ENCODE data around the gene APPL2. TPM values are rescaled to one million over a fixed set of nuclear protein-coding genes. Genes with fewer than 3 reads are reported as not detected.

The APPL2 gene, protein sequence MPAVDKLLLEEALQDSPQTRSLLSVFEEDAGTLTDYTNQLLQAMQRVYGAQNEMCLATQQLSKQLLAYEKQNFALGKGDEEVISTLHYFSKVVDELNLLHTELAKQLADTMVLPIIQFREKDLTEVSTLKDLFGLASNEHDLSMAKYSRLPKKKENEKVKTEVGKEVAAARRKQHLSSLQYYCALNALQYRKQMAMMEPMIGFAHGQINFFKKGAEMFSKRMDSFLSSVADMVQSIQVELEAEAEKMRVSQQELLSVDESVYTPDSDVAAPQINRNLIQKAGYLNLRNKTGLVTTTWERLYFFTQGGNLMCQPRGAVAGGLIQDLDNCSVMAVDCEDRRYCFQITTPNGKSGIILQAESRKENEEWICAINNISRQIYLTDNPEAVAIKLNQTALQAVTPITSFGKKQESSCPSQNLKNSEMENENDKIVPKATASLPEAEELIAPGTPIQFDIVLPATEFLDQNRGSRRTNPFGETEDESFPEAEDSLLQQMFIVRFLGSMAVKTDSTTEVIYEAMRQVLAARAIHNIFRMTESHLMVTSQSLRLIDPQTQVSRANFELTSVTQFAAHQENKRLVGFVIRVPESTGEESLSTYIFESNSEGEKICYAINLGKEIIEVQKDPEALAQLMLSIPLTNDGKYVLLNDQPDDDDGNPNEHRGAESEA
- 10 to 100 TPM; 23.8 to 72.3 (median 28.6) TPM for total RNA-seq

DNA sequence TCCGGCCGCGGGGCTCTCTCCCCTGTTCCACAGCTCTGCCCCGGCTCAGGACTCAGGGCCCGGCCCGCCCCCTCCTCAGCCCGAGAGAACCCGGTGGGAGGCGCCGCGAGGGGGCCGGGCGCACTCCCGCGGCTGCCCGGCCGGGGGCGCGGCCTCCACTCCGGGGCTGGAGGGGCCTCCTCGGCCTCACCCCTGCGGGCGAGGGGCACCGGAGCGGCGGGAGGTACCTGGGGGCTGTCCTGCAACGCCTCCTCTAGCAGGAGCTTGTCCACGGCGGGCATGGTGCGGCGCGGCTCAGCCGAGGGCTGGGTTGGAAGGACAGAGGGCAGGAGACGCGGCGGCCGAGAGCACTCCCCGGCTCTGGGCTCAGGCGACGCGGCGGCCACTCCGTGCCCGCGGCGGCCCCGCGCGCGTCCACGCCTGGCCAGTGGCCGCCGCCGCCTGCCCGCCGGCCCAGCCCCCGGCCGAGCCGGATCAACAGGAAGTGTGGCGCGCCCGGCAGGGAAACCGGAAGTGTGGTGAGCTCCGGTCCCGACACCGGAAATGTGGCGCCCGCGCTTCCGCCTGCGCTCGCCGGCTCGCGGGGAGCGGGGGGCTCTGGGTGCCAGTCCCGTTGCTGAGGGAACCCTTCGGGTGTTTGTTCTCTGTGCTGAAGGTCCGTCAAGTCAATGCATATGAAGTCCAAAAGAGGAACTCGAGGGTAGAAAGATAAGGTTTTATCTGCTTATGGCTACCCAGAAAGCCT lies at the start of gene APPL2:
Gene APPL2 (minus strand): TSS at position 443 of the 745 bp plus-strand sequence. CDS start 162 bp downstream, at position 281.
- no peaks in the 10 kb centered on the region for H3K27me3 ChIP-seq
- TF ChIP-seq POLR2A (IDR thresholded peaks at IDR 0.05) (peak in 3 of 4 donors; percentile 77 to 90 (median 88)), EP300 (IDR thresholded peaks at IDR 0.05) (peak in 2 of 4 donors; percentile 61 to 80), POLR2AphosphoS5 (IDR thresholded peaks at IDR 0.05) (peak; percentile 80 to 84)
- TF ChIP-seq, protein P1, sequence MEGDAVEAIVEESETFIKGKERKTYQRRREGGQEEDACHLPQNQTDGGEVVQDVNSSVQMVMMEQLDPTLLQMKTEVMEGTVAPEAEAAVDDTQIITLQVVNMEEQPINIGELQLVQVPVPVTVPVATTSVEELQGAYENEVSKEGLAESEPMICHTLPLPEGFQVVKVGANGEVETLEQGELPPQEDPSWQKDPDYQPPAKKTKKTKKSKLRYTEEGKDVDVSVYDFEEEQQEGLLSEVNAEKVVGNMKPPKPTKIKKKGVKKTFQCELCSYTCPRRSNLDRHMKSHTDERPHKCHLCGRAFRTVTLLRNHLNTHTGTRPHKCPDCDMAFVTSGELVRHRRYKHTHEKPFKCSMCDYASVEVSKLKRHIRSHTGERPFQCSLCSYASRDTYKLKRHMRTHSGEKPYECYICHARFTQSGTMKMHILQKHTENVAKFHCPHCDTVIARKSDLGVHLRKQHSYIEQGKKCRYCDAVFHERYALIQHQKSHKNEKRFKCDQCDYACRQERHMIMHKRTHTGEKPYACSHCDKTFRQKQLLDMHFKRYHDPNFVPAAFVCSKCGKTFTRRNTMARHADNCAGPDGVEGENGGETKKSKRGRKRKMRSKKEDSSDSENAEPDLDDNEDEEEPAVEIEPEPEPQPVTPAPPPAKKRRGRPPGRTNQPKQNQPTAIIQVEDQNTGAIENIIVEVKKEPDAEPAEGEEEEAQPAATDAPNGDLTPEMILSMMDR (IDR thresholded peaks at IDR 0.05) = peak; percentile 37 to 77 (median 66)
- H3K27ac ChIP-seq = peak within 1 kb of the TSS; percentile 95 to 98 (median 96)
- ATAC-seq (ENCODE audit: low FRiP score in 2 of 2) = peak; percentile 95 to 97
- 0% methylated on average over 2 to 35 of the region's 80 CpGs for WGBS, 2 donors
- DNase-seq = peak; percentile 93 to 97
- peak within 1 kb of the TSS; percentile 84 to 96 (median 91) for H3K4me3 ChIP-seq
- peaks cover 0 to 5% (median 0%) of the 10 kb centered on the region in 4 donors for H3K36me3 ChIP-seq
- H3K4me1 ChIP-seq = peaks cover 29 to 42% (median 35%) of the 10 kb centered on the region in 4 donors
- H3K9me3 ChIP-seq = no peaks in the 10 kb centered on the region

DNA sequence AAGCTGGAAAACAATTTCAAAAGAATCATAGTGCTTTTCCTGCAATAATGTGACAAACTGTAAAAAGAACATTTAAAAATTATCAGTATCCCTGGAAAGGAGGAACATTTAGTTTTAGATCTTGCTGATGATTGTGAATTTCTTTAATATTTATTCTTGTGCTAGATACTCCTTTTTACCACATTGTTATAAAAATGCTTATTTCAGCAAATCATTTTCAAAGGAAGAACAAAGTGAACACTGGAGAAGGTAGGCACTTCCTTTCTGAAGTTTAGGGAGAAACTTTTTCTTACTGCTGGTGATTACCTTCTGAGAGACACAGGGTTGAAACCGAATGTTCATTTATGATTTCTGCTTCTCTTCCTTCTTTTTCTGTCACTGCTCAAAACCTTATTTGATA lies 49.4 kb upstream of the APPL2 start:
- Histone ChIP-seq H3K9me3 (no peaks in the 10 kb centered on the region), H3K27ac (no peak overlapping the region), H3K27me3 (no peaks in the 10 kb centered on the region), H3K36me3 (no peaks in the 10 kb centered on the region), H3K4me3 (no peak overlapping the region), H3K4me1 (no peaks in the 10 kb centered on the region)
- TF ChIP-seq POLR2AphosphoS5 (IDR thresholded peaks at IDR 0.05) (no peak), POLR2A (IDR thresholded peaks at IDR 0.05) (no peak), EP300 (IDR thresholded peaks at IDR 0.05) (no peak)
- TF ChIP-seq, protein P1 (IDR thresholded peaks at IDR 0.05) = no peak
- WGBS, 2 donors = 78 to 85% methylated on average over 1 of the region's 1 CpG
- ATAC-seq (ENCODE audit: low FRiP score in 2 of 2) (no peak), DNase-seq (no peak)

DNA sequence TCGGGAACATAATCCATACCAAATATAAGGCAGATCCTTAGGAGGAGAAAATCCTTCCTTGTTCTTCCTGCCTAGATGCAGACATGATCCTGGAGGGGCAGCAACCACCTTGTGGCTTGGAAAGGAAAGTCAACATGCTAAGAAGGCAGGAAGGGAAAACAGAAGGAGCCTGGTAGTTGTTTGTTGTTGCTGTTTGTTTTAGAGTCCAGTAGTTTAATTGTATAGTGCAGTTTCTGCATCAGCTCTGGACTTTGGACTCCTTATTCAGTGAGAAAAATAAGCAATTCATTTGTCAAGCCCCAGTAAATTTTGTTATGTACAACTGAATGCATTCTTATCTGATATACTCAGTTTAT lies 45.7 kb upstream of the APPL2 start:
- TF ChIP-seq POLR2AphosphoS5 (IDR thresholded peaks at IDR 0.05) = no peak
- TF ChIP-seq POLR2A (IDR thresholded peaks at IDR 0.05) = no peak
- TF ChIP-seq, protein P1 (IDR thresholded peaks at IDR 0.05) = no peak
- TF ChIP-seq EP300 (IDR thresholded peaks at IDR 0.05) = no peak
- no peak for ATAC-seq (ENCODE audit: low FRiP score in 2 of 2)
- Histone ChIP-seq H3K36me3 (no peaks in the 10 kb centered on the region), H3K4me1 (no peaks in the 10 kb centered on the region), H3K9me3 (no peaks in the 10 kb centered on the region), H3K27me3 (no peaks in the 10 kb centered on the region), H3K4me3 (no peak overlapping the region), H3K27ac (no peak overlapping the region)
- no peak for DNase-seq
- WGBS, 2 donors = 96 to 100% methylated on average over 1 of the region's 1 CpG

DNA sequence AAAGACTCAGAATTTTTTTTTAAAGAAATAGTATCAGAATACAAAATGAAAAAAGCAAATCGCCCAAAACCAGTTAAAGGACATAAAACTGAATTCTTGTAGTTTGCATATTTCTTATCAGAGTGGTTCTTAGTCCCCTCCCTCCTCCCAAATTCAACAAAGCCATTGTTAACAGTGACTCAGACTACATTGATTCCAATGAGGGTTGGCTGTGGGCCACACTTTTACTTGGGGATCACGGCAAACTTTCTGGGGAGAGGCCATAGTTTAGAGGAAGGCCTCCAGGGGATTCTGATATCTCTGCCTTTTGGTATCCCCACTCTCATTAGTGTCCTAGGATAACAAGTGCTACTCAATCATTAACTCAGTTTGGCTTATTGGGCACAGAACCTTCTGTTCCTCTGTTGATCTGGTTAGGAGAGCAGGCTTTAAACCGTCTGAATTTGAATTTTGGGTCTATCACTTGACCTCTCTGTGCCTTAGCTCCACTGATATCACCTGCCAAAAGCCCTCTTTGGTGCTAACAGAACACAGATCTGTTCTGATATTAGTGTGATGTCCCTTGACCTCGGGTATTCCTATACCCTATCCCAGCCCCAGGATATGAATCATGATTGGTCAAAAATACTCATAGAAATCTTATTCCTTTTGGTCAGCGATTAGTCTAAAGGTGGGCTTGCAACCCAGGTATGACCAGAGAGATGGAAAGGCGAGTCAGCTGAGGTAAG lies 45.2 kb upstream of the APPL2 start:
- H3K4me1 ChIP-seq = no peaks in the 10 kb centered on the region
- H3K36me3 ChIP-seq = no peaks in the 10 kb centered on the region
- no peak overlapping the region for H3K4me3 ChIP-seq
- TF ChIP-seq POLR2AphosphoS5 (IDR thresholded peaks at IDR 0.05) (no peak), POLR2A (IDR thresholded peaks at IDR 0.05) (no peak), EP300 (IDR thresholded peaks at IDR 0.05) (no peak)
- TF ChIP-seq, protein P1 (IDR thresholded peaks at IDR 0.05) = no peak
- 77 to 82% methylated on average over 6 of the region's 6 CpGs for WGBS, 2 donors
- no peaks in the 10 kb centered on the region for H3K27me3 ChIP-seq
- DNase-seq (no peak), ATAC-seq (ENCODE audit: low FRiP score in 2 of 2) (no peak)
- no peak overlapping the region for H3K27ac ChIP-seq
- H3K9me3 ChIP-seq = no peaks in the 10 kb centered on the region
